ENCODE data around the gene SDE2.
"Not testable (repeated sequence)": the region's sequence is repeated elsewhere in the genome, so short reads cannot be mapped to it uniquely, and the experiment has no call there.

Gene SDE2

GRCh38 chr1:225941187-225941941 is 57.8 kb downstream of the SDE2 start, which contains the start of gene LEFTY2:
Gene LEFTY2, minus strand, starts transcription at chr1:225941220. Its CDS starts 80 bp downstream, at chr1:225941140.
- no peak for DNase-seq

GRCh38 chr1:225940385-225941151 is 58.6 kb downstream of the SDE2 start:
- DNase-seq, result no peak

DNA sequence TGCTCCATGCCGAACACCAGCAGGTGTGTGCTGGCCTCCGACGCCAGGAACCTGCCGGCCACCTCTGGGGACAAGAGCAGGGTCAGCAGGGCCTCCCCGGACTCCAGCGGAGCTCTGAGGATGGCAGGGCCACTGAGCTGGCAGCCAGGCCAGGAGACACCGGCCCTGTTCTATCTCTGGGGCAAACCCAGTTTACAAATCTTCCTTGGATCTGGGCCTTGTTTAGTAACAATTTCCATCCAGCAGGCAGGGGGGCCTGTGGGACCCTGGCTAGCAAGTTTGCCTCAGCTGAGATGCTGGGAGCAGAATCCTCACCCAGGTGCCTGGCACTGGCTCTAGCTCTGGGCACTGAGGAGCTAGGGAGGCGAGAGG is 59.2 kb downstream of the SDE2 start:
- DNase-seq, result not testable (repeated sequence)

DNA sequence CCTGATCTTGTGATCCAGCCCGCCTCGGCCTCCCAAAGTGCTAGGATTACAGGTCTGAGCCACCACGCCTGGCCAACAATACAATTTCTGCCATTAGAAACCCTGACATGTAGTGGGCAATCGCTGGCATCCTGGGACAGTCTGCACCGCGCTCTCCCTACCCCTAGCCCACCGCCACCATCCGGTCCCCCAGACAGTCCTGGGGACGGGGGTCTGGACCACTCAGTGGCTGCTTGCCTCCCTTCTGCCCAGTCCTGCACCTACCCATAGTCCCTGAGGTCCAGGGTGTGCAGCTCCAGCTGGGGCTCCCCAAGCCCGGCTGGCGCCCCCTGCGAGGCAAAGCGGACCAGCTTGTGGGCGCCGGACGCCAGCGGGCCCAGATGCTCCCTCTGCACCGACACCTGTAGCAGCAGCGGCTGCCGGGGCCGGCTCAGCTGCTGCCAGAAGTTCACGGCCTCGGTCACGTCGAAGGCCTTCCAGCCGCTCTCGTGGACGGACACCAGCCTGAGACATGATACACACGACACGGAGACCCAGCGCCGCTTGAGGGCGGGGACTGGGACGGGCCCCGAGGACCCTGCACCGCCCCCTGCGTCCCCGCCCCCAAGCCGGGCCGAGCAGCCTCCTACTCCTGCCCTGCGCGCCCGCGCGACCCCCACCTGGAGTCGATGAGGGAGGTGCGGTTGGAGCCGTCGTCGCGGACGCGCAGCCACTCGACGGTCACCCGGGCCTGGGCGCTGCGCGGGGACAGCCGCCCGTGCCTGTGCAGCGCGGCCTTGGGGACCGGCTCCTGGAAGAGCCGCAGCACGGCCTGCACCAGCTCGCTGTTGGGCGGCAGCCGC is 59.8 kb downstream of the SDE2 start:
- not testable (repeated sequence) for DNase-seq

GRCh38 chr1:225937048-225937968 is 61.8 kb downstream of the SDE2 start:
- no peak for DNase-seq

- no peak for DNase-seq
These were observed 62.6 kb downstream of the SDE2 start for GRCh38 chr1:225936523-225936922.

- not testable (repeated sequence) for DNase-seq
These were observed 63.1 kb downstream of the SDE2 start for GRCh38 chr1:225936086-225936485.

DNA sequence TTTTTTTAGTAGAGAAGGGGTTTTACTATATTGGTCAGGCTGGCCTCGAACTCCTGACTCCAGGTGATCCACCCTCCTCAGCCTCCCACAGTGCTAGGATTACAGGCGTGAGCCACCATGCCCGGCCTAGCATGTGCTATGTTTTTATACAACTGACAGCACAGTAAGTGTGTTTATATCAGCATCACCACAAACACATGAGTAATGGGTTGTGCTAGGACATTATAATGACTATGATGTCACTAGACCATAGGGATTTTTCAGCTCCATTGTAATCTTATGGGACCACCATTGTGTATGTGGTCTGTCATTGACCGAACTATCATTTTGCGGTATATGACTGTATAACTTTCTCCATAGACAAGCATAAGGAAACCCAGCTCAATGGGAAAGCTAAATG is 64.4 kb downstream of the SDE2 start:
- DNase-seq, result no peak

DNA sequence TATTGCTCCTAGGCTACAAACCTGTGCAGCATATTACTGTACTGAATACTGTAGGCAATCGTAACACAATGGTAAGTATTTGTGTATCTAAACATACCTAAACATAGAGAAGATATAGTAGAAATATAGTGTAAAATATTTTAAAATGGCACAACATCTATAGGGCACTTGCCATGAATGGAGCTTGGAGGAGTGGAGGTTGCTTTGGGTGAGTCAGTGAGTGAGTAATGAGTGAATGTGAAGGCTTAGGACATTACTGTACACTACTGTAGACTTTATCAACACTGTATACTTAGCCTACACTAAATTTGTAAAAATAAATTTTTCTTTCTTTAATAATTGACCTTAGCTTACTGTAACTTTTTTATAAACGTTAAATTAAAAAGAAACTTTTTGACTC is 66.1 kb downstream of the SDE2 start:
- no peak for DNase-seq
